Lower leg skin (tissue), 4 donors: ENCODE results near the gene HOMEZ. TPM values are rescaled to one million over a fixed set of nuclear protein-coding genes. Genes with fewer than 3 reads are reported as not detected.

Experiments used
- DNase-seq, 2 donors: peaks; one replicate each; pipeline ENCODE4 v3.0.0-alpha.2; 2019; ENCODE audit warnings: low spot score in 2 of 2
- H3K4me3 ChIP-seq: fragments of 200-600 bp; sonication (generic); 2 replicates; pipeline ENCODE4 v1.5.1; 2017; ENCODE audit warnings: mild to moderate bottlenecking, low read depth; ENCODE audit not compliant: poor library complexity, severe bottlenecking
- POLR2A ChIP-seq, 2 donors: fragments of 450-650 bp; IDR thresholded peaks; one replicate each; pipeline ENCODE4 v1.6.1; 2016 to 2017; ENCODE audit warnings: antibody characterized with exemption in 2 of 2, mild to moderate bottlenecking in 1 of 2, moderate library complexity in 1 of 2
- WGBS, 2 donors: methylation state at CpG; one replicate each; pipeline ENCODE4 v1.1.5; 2018; 5-methylcytosine and 5-hydroxymethylcytosine counted together
- intact Hi-C: fragments of 100-400 bp; cut with DNase I; formaldehyde crosslinking; loops from one replicate; pipeline ENCODE4 v1.15.0; 2023; ENCODE audit warnings: low total_unique reads
- total RNA-seq, 4 donors: library from RNA; depleted of rRNA; stranded (reverse); fragments of >200 nt; gene quantifications; one replicate each; pipeline ENCODE4 v1.1.0, GENCODE V29; 2016
- TF ChIP-seq, protein P1 (sequence below), 3 donors: fragments of 450-650 bp; IDR thresholded peaks; one replicate each; pipeline ENCODE4 v1.5.1; 2016; ENCODE audit warnings: antibody characterized with exemption in 3 of 3, mild to moderate bottlenecking in 3 of 3, moderate library complexity in 2 of 3

The HOMEZ gene
- total RNA-seq, 4 donors from 2014 or later, result 5.3 to 9.7 (median 8.5) TPM

- DNase-seq, result no peak
- 85 to 92% methylated on average over 7 of the region's 7 CpGs for WGBS, 2 donors
- H3K4me3 ChIP-seq, result no peak overlapping the region
- intact Hi-C loops, result no loop called here
- TF ChIP-seq, protein P1, sequence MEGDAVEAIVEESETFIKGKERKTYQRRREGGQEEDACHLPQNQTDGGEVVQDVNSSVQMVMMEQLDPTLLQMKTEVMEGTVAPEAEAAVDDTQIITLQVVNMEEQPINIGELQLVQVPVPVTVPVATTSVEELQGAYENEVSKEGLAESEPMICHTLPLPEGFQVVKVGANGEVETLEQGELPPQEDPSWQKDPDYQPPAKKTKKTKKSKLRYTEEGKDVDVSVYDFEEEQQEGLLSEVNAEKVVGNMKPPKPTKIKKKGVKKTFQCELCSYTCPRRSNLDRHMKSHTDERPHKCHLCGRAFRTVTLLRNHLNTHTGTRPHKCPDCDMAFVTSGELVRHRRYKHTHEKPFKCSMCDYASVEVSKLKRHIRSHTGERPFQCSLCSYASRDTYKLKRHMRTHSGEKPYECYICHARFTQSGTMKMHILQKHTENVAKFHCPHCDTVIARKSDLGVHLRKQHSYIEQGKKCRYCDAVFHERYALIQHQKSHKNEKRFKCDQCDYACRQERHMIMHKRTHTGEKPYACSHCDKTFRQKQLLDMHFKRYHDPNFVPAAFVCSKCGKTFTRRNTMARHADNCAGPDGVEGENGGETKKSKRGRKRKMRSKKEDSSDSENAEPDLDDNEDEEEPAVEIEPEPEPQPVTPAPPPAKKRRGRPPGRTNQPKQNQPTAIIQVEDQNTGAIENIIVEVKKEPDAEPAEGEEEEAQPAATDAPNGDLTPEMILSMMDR (IDR thresholded peaks at IDR 0.05), result no peak
- TF ChIP-seq POLR2A (IDR thresholded peaks at IDR 0.05), result no peak
Observed at GRCh38 chr14:23297096-23297495, 11.2 kb upstream of the HOMEZ start.

DNA sequence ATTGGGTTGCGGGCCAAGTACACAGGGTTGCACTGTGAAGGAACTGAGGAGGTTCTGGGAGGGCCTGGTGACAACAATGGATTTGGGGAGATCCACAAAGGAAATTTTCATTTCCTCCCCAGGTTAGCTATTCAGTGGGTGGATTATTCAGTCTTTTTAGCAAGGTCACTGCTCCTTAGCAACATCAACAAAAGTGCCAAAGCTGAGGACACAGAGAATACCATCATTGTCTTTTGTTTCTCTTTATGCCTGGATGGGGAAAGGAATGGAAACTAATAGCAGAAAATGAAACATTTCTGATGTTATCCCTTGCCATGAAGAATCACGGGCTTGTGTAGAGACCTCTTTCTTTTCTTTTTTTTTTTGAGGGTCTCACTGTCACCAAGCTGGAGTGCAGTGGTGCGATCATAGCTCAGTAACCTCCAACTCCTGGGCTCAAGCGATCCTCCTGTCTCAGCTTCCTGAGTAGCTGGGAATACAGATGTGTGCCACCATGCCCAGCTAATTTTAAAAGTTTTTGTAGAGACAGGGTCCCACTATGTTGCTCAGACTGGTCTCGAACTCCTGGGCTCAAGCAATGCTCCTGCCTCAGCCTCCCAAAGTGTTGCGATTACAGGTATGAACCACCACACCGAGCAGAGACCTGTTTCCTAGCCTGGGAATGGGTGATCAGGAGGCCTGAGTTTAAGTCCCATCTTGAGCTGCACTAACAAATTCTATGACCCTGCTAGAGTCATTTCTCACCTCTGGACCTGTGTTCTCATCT is 10.3 kb upstream of the HOMEZ start:
- no peak for DNase-seq
- no peak overlapping the region for H3K4me3 ChIP-seq
- TF ChIP-seq, protein P1 (IDR thresholded peaks at IDR 0.05), result no peak
- no peak for TF ChIP-seq POLR2A (IDR thresholded peaks at IDR 0.05)
- 90% methylated on average over 7 of the region's 7 CpGs for WGBS, 2 donors
- intact Hi-C loops, result no loop called here

DNA sequence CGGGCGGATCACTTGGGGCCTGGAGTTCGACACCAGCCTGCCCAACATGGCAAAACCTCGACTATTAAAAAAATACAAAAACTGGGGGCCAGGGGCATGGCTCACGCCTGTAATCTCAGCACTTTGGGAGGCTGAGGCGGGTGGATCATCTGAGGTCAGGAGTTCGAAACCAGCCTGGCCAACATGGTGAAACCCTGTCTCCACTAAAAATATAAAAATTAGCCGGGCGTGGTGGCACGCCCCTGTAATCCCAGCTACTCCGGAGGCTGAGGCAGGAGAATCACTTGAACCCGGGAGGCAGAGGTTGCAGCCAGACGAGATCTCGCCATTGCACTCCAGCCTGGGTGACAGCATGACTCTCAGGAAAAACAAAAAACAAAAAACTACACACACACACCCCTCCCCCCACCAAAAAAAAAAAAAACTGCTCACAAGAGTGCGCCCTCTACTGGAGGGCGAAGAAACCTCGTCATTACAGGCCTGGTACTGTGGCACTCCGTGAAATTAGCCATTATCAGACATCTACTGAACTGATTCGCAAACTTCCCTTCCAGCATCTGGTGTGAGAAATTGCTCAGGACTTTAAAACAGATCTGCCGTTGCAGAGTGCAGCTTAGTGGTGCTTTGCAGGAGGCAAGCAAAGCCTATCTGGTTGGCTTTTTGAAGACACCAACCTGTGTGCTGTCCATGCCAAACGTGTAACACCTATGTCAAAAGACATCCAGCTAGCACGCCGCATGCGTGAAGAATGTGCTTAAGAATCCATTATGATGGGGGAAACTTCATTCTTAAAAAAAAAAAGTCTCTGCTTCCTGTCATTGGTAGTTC is 9.0 kb upstream of the HOMEZ start:
- no peak overlapping the region for H3K4me3 ChIP-seq
- intact Hi-C loops, result no loop called here

GRCh38 chr14:23286902-23287479 is 1.1 kb upstream of the HOMEZ start:
- intact Hi-C loops, result no loop called here
- DNase-seq, result no peak
- H3K4me3 ChIP-seq, result no peak overlapping the region
- 51 to 52% methylated on average over 6 of the region's 6 CpGs for WGBS, 2 donors
- no peak for TF ChIP-seq POLR2A (IDR thresholded peaks at IDR 0.05)
- TF ChIP-seq, protein P1 (IDR thresholded peaks at IDR 0.05), result no peak

More for the DNA sequence above, 9.0 kb upstream of the HOMEZ start:
- TF ChIP-seq POLR2A (IDR thresholded peaks at IDR 0.05), result no peak
- TF ChIP-seq, protein P1 (IDR thresholded peaks at IDR 0.05), result peak in 1 of 3 donors; percentile 83
- DNase-seq, result no peak
- 28 to 32% methylated on average over 24 of the region's 24 CpGs for WGBS, 2 donors

DNA sequence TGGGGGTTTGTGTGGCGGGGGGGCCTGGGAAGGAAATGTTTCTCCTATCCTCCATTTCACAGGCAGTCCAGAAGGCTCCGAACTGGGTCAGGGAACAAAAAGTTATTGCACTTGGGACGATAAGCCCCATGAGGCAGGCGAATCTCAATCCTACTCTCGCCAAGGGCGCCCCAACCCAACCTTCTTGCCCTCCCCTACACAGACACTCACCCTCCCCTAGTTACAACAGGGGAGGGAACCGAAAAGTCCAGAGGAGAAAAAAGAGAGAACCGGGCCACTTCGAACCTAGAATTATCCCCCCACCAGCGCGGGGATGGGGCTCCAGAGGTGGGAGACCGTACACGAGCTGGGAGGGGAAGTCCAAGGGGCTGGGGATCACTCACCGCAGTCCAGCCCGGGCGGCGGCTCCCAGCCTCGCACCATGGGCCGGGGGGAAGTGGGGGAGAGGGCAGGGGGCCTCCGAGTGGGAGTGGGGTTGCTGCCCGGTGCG is 357 bp downstream of the HOMEZ start:
- peak overlapping the region; percentile 77 for H3K4me3 ChIP-seq
- TF ChIP-seq POLR2A (IDR thresholded peaks at IDR 0.05), result no peak
- TF ChIP-seq, protein P1 (IDR thresholded peaks at IDR 0.05), result no peak
- intact Hi-C loops, result no loop called here
- DNase-seq, result no peak
- 1% methylated on average over 15 to 19 of the region's 22 CpGs for WGBS, 2 donors
